H1 (cell line): ENCODE data around the gene HBS1L. TPM values are rescaled to one million over a fixed set of nuclear protein-coding genes. Genes with fewer than 3 reads are reported as not detected.

ENCODE experiments used
- CTCF ChIA-PET: fragments of 300-600 bp; sonication (Branson Sonifier 250); formaldehyde crosslinking; loops from one replicate; lab custom pipeline; 2021; ENCODE audit not compliant: partially characterized antibody; lab: Charles Lee
- POLR2A ChIA-PET: fragments of 300-600 bp; sonication (Branson Sonifier 250); formaldehyde crosslinking; loops from one replicate; lab custom pipeline; 2021; ENCODE audit warnings: inconsistent platforms; ENCODE audit not compliant: partially characterized antibody; lab: Charles Lee
- DNase-seq, 2 experiments: peaks; one replicate each; pipeline versions ENCODE4 v3.0.0 to v3.0.0-alpha.2; 2010 to 2022; ENCODE audit warnings: low spot score in 2 of 2, low read depth in 1 of 2, mixed read lengths in 1 of 2
- FAIRE-seq: peaks from 2 replicates; lab custom pipeline; 2011; peaks lifted over from hg19 to GRCh38; lab: Jason Lieb, UNC
- H2AFZ ChIP-seq: 2 replicates; pipeline ENCODE4 v1.8.1; 2012; ENCODE audit warnings: low read length, inconsistent platforms
- H2AK5ac ChIP-seq: 2 replicates; pipeline ENCODE4 v1.6.1; 2013; ENCODE audit warnings: low read depth, low read length
- H2BK120ac ChIP-seq: replicated peaks from 2 replicates; pipeline ENCODE3; 2013; ENCODE audit warnings: low read depth, low read length, inconsistent platforms
- H2BK12ac ChIP-seq: 2 replicates; pipeline ENCODE4 v1.6.1; 2013; ENCODE audit warnings: low read depth, low read length
- H2BK15ac ChIP-seq: 2 replicates; pipeline ENCODE4 v1.6.1; 2013; ENCODE audit warnings: low read length
- H2BK20ac ChIP-seq: 2 replicates; pipeline ENCODE4 v1.6.1; 2013; ENCODE audit warnings: low read length
- H2BK5ac ChIP-seq: 2 replicates; pipeline ENCODE4 v1.6.1; 2013; ENCODE audit warnings: low read depth, low read length
- H3K14ac ChIP-seq: 2 replicates; pipeline ENCODE4 v1.6.1; 2013; ENCODE audit warnings: inconsistent platforms; ENCODE audit not compliant: insufficient read length
- H3K18ac ChIP-seq: 2 replicates; pipeline ENCODE4 v1.6.1; 2013; ENCODE audit warnings: low read length; ENCODE audit errors: extremely low read depth
- H3K23ac ChIP-seq: 2 replicates; pipeline ENCODE4 v1.6.1; 2013; ENCODE audit warnings: inconsistent platforms; ENCODE audit not compliant: insufficient read length
- H3K23me2 ChIP-seq: 2 replicates; pipeline ENCODE4 v1.6.1; 2013; ENCODE audit warnings: low read depth, low read length
- H3K27ac ChIP-seq: 2 replicates; pipeline ENCODE4 v1.6.1; 2011; ENCODE audit warnings: low read depth, low read length, inconsistent platforms
- H3K27me3 ChIP-seq, 4 experiments: replicated peaks in 1 of 4; 1 replicate in 1 of 4; 2 replicates in 3 of 4; pipeline versions ENCODE4 v1.6.1 to v1.8.1; 2011 to 2013; ENCODE audit warnings: low read length in 3 of 4, mild to moderate bottlenecking in 3 of 4, inconsistent platforms in 2 of 4, mixed read lengths in 2 of 4, moderate library complexity in 1 of 4; ENCODE audit not compliant: control insufficient read depth in 3 of 4, insufficient read depth in 3 of 4; ENCODE audit errors: extremely low read depth in 1 of 4
- H3K36me3 ChIP-seq, 4 experiments: 2 replicates each; pipeline versions ENCODE4 v1.6.1 to v1.8.1; 2011 to 2013; ENCODE audit warnings: mild to moderate bottlenecking in 4 of 4, low read length in 3 of 4, moderate library complexity in 2 of 4, control low read depth in 1 of 4, inconsistent platforms in 1 of 4; ENCODE audit not compliant: insufficient read depth in 4 of 4, control insufficient read depth in 2 of 4
- H3K4ac ChIP-seq: replicated peaks from 2 replicates; pipeline ENCODE3; 2013; ENCODE audit warnings: low read length, low read depth, mixed read lengths, inconsistent platforms; ENCODE audit not compliant: insufficient read length
- H3K4me1 ChIP-seq, 4 experiments: replicated peaks in 1 of 4; 1 replicate in 1 of 4; 2 replicates in 3 of 4; pipeline versions ENCODE4 v1.6.1 to v1.8.1; 2011 to 2013; ENCODE audit warnings: low read length in 3 of 4, inconsistent platforms in 2 of 4, mixed read lengths in 1 of 4; ENCODE audit not compliant: insufficient read depth in 4 of 4, control insufficient read depth in 3 of 4
- H3K4me2 ChIP-seq, 2 experiments: 2 replicates each; pipeline versions ENCODE4 v1.6.1 to v1.8.1; 2011 to 2013; ENCODE audit warnings: low read depth in 2 of 2, low read length in 2 of 2, control low read depth in 1 of 2, inconsistent platforms in 1 of 2, mild to moderate bottlenecking in 1 of 2; ENCODE audit not compliant: insufficient read depth in 1 of 2
- H3K4me3 ChIP-seq, 4 experiments: fragments of 200-600, 300-600 bp in 1 of 4; sonication (generic), shearing (Covaris generic), sonication (Bioruptor Twin) in 1 of 4; 2 replicates each; pipeline versions ENCODE4 v1.5.1 to v1.8.1; 2011 to 2016; ENCODE audit warnings: low read length in 4 of 4, low read depth in 3 of 4, control low read depth in 2 of 4, inconsistent platforms in 2 of 4, mild to moderate bottlenecking in 2 of 4, mixed read lengths in 1 of 4, moderate library complexity in 1 of 4; ENCODE audit not compliant: insufficient read depth in 2 of 4; ENCODE audit errors: extremely low read depth in 1 of 4
- H3K56ac ChIP-seq: replicated peaks from 2 replicates; pipeline ENCODE3; 2013; ENCODE audit warnings: low read depth, mild to moderate bottlenecking, mixed read lengths, low read length, inconsistent platforms; ENCODE audit not compliant: insufficient read length
- H3K79me1 ChIP-seq: 2 replicates; pipeline ENCODE4 v1.6.1; 2013; ENCODE audit warnings: low read depth, low read length, control low read depth
- H3K79me2 ChIP-seq, 2 experiments: 2 replicates each; pipeline versions ENCODE4 v1.6.1 to v1.8.1; 2012 to 2013; ENCODE audit warnings: low read length in 2 of 2, mild to moderate bottlenecking in 2 of 2, inconsistent platforms in 1 of 2; ENCODE audit not compliant: insufficient read depth in 2 of 2, control insufficient read depth in 1 of 2
- H3K9ac ChIP-seq, 4 experiments: replicated peaks in 1 of 4; 1 replicate in 1 of 4; 2 replicates in 3 of 4; pipeline versions ENCODE4 v1.6.1 to v1.8.1; 2011 to 2013; ENCODE audit warnings: low read depth in 3 of 4, low read length in 3 of 4, control low read depth in 2 of 4, mild to moderate bottlenecking in 2 of 4, moderate library complexity in 2 of 4, inconsistent platforms in 1 of 4; ENCODE audit errors: extremely low read depth in 1 of 4
- H3K9me3 ChIP-seq, 2 experiments: 2 replicates each; pipeline versions ENCODE4 v1.6.1 to v1.8.1; 2012 to 2013; ENCODE audit warnings: mild to moderate bottlenecking in 2 of 2, moderate library complexity in 2 of 2, control low read depth in 1 of 2, inconsistent platforms in 1 of 2, low read depth in 1 of 2, low read length in 1 of 2, mixed read lengths in 1 of 2; ENCODE audit not compliant: insufficient read depth in 2 of 2
- H4K20me1 ChIP-seq, 2 experiments: replicated peaks in 1 of 2; 2 replicates each; pipeline versions ENCODE3 to v1.8.1; 2011 to 2013; ENCODE audit warnings: inconsistent platforms in 2 of 2, low read length in 2 of 2, mild to moderate bottlenecking in 1 of 2; ENCODE audit not compliant: insufficient read depth in 2 of 2, control insufficient read depth in 1 of 2
- H4K5ac ChIP-seq: 2 replicates; pipeline ENCODE4 v1.6.1; 2013; ENCODE audit warnings: low read length, low read depth, mixed read lengths, inconsistent platforms; ENCODE audit not compliant: insufficient read length
- H4K8ac ChIP-seq: 2 replicates; pipeline ENCODE4 v1.8.0; 2013; ENCODE audit warnings: mild to moderate bottlenecking, moderate library complexity, low read length, inconsistent platforms; ENCODE audit not compliant: insufficient read depth; ENCODE audit errors: extremely low read depth
- H4K91ac ChIP-seq: replicated peaks from 2 replicates; pipeline ENCODE3; 2013; ENCODE audit warnings: low read length, mixed read lengths, inconsistent platforms; ENCODE audit not compliant: insufficient read length
- BCL11A ChIP-seq, 2 experiments: IDR thresholded peaks; one replicate each; pipeline ENCODE4 v1.6.1; 2011; ENCODE audit warnings: low read depth in 2 of 2, low read length in 2 of 2, mild to moderate bottlenecking in 2 of 2
- CBX5 ChIP-seq: fragments of 300-800, 300-1000 bp; sonication (generic); IDR thresholded peaks from 2 replicates; pipeline ENCODE4 v1.7.1; 2016; ENCODE audit warnings: antibody characterized with exemption, low read length, low read depth
- CBX8 ChIP-seq: fragments of 300-800, 300-1000 bp; sonication (generic); IDR thresholded peaks from 2 replicates; pipeline ENCODE4 v1.7.1; 2016; ENCODE audit warnings: low read depth, low read length, borderline replicate concordance
- EP300 ChIP-seq, 2 experiments: IDR thresholded peaks; 1 replicate in 1 of 2; 2 replicates in 1 of 2; pipeline ENCODE4 v1.6.1; 2011 to 2012; ENCODE audit warnings: low read depth in 2 of 2, low read length in 2 of 2, mild to moderate bottlenecking in 2 of 2, borderline replicate concordance in 1 of 2, inconsistent platforms in 1 of 2, moderate library complexity in 1 of 2
- EZH2 ChIP-seq: fragments of 200-600 bp; sonication (generic); IDR thresholded peaks from 2 replicates; pipeline ENCODE4 v1.7.1; 2012; ENCODE audit warnings: low read depth, mild to moderate bottlenecking, moderate library complexity, low read length, inconsistent platforms; ENCODE audit not compliant: severe bottlenecking
- HDAC6 ChIP-seq: IDR thresholded peaks from one replicate; pipeline ENCODE4 v1.7.1; 2012; ENCODE audit warnings: low read depth, mild to moderate bottlenecking, inconsistent platforms, low read length, moderate library complexity
- RNF2 ChIP-seq: fragments of 200-900, 300-1000 bp; sonication (generic); IDR thresholded peaks from 2 replicates; pipeline ENCODE4 v1.7.1; 2016; ENCODE audit warnings: borderline replicate concordance, low read depth, mild to moderate bottlenecking, antibody characterized with exemption, low read length; ENCODE audit not compliant: poor library complexity, severe bottlenecking; ENCODE audit errors: missing control alignments
- SIN3A ChIP-seq, 2 experiments: IDR thresholded peaks in 1 of 2; conservative IDR thresholded peaks in 1 of 2; 2 replicates each; pipeline ENCODE4 v1.6.1; 2011 to 2012; ENCODE audit warnings: low read length in 2 of 2, improper control_type of control experiment in 1 of 2, low read depth in 1 of 2, mild to moderate bottlenecking in 1 of 2
- SIRT6 ChIP-seq: IDR thresholded peaks from one replicate; pipeline ENCODE4 v1.7.1; 2012; ENCODE audit warnings: low read length, inconsistent platforms
- SIX5 ChIP-seq: IDR thresholded peaks from 2 replicates; pipeline ENCODE4 v1.6.1; 2011; ENCODE audit warnings: mild to moderate bottlenecking, low read depth, low read length
- TEAD4 ChIP-seq: IDR thresholded peaks from 2 replicates; pipeline ENCODE4 v1.6.1; 2012; ENCODE audit warnings: low read depth, low read length, inconsistent platforms, mixed read lengths
- WGBS, 2 experiments: shearing (Covaris generic) in 1 of 2; methylation state at CpG; one replicate each; pipeline versions ENCODE4 v1.1.6 to v1.1.7; 2013 to 2015; ENCODE audit warnings: low lambda C conversion rate in 2 of 2, mixed read lengths in 2 of 2, inconsistent platforms in 1 of 2, low coverage in 1 of 2, missing lambda C conversion rate in 1 of 2; ENCODE audit not compliant: insufficient replicate concordance in 2 of 2, insufficient coverage in 1 of 2, insufficient read length in 1 of 2; ENCODE audit errors: extremely low coverage in 1 of 2, missing lambda C conversion rate in 1 of 2; 5-methylcytosine and 5-hydroxymethylcytosine counted together
- polyA plus RNA-seq, 7 experiments: library from polyadenylated mRNA; depleted of rRNA in 3 of 7; stranded (reverse) in 5 of 7; unstranded in 2 of 7; fragments of >200 nt in 5 of 7; fragments of 200-250 nt in 2 of 7; gene quantifications; 1 replicate in 5 of 7; 2 replicates in 1 of 7; 4 replicates in 1 of 7; pipeline versions ENCODE4 v1.2.1 to v1.2.3, GENCODE V29; 2011 to 2013; ENCODE audit warnings: missing spikeins in 2 of 7, mixed read lengths in 2 of 7
- total RNA-seq: library from RNA; stranded (reverse); fragmentation: NEBNext Ultra II Directional; extraction: Animal tissue kit (Norgen Biotek cat#: 25700); gene quantifications from 2 replicates; pipeline ENCODE4 v1.2.1, GENCODE V29; 2021
- TF ChIP-seq, protein P1 (sequence below): IDR thresholded peaks from 2 replicates; pipeline ENCODE4 v1.6.1; 2011; ENCODE audit warnings: low read depth, mild to moderate bottlenecking, low read length; ENCODE audit not compliant: insufficient read depth

HBS1L gene
- total and polyA plus RNA-seq, 2 of the 8 experiments (the other 6 are each of a cell fraction or from before 2014, with no cell fraction given) = 28.1 to 97.1 TPM

DNA sequence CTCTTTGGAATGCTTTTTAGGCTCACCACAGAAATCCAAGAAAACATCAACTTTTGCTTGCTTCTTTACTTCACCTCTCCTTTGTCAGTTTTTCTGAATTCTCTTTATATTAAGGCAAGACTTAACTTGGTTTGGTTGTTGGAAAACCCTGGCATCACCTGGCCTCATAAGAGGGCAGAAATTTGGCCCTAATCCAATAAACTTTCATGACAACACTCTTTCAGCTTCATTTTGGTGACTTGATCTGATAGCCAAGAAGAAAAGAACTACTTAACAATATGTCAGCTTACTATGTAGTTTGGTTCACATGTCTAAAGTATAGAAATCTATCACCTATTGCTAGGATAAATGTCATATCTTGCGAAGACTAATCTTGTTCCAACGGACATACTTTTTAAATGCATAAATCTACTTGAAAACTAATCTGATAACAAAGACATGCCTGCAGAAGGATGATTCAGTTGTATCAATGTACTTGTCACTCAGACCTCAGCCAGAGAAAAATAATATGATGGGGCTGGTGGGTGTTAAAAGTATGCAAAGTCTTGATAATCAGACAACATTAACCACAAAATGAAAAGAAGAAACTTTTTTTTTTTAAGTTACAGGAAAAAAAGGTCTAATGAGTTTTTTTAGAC lies 19.3 kb upstream of the HBS1L start:
- Histone ChIP-seq H2BK120ac (no peak overlapping the region), H3K23me2 (peaks cover 2% of the 10 kb centered on the region; the same call in 1 of the 2 replicates), H3K79me1 (no peaks in the 10 kb centered on the region), H3K9ac (no peak overlapping the region; a peak in 1 of 7 replicates), H2BK12ac (no peak overlapping the region), H3K9me3 (no peaks in the 10 kb centered on the region), H3K4me1 (no peaks in the 10 kb centered on the region), H4K91ac (no peak overlapping the region), H2BK15ac (no peak overlapping the region), H4K8ac (no peak overlapping the region), H3K18ac (no peak overlapping the region), H4K20me1 (no peaks in the 10 kb centered on the region), H2BK20ac (no peak overlapping the region), H2AK5ac (no peak overlapping the region), H3K23ac (no peak overlapping the region), H3K27ac (no peak overlapping the region), H3K56ac (no peak overlapping the region), H4K5ac (no peak overlapping the region), H2AFZ (no peak overlapping the region), H3K79me2 (no peaks in the 10 kb centered on the region), H2BK5ac (no peak overlapping the region), H3K4me3 (no peak overlapping the region), H3K36me3 (no peaks in the 10 kb centered on the region), H3K4ac (no peak overlapping the region), H3K14ac (no peak overlapping the region), H3K27me3 (no peaks in the 10 kb centered on the region), H3K4me2 (no peak overlapping the region)
- 95% methylated on average over 2 of the region's 2 CpGs; no CpG with 5 or more reads in 1 of the 2 experiments for WGBS, 2 experiments
- ChIA-PET POLR2A (no interaction called here), CTCF (interaction anchor here (1.0 to 1.5 kb wide), 3 partner anchors 11 to 69 kb away, joined by 3 to 4 read pairs (median 4); no protein-coding TSS in a partner anchor)
- DNase-seq (no peak), FAIRE-seq (no peak)
- TF ChIP-seq TEAD4 (no peak), SIX5 (no peak), EZH2 (no peak), EP300 (IDR thresholded peaks at IDR 0.05; ENCODE audit: borderline replicate concordance in 1 of 2, low read depth in 2 of 2, low read length in 2 of 2) (no peak), RNF2 (no peak), SIN3A (conservative IDR thresholded peaks at IDR 0.05 in 1 of 2, IDR thresholded peaks at IDR 0.05 in 1 of 2; ENCODE audit: low read depth in 1 of 2, low read length in 2 of 2) (no peak), BCL11A (IDR thresholded peaks at IDR 0.05; ENCODE audit: low read depth in 2 of 2, low read length in 2 of 2) (no peak), CBX5 (no peak), SIRT6 (no peak), CBX8 (no peak), HDAC6 (no peak)
- TF ChIP-seq, protein P1, sequence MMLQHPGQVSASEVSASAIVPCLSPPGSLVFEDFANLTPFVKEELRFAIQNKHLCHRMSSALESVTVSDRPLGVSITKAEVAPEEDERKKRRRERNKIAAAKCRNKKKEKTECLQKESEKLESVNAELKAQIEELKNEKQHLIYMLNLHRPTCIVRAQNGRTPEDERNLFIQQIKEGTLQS = no peak
